HEK293 (cell line): Measurements from ENCODE around the gene APLNR.

ENCODE experiments used
- CTCF ChIP-seq: fragments of 450-650 bp; formaldehyde crosslinking; IDR thresholded peaks from 2 replicates; pipeline ENCODE4 v1.5.1; 2016; ENCODE audit warnings: missing biosample characterization, missing genetic modification characterization
- PBX3 ChIP-seq: sonication (generic); formaldehyde crosslinking; IDR thresholded peaks from 2 replicates; pipeline ENCODE4 v1.8.1; 2022; ENCODE audit warnings: mild to moderate bottlenecking, moderate library complexity, missing genetic modification reagents
- PRDM4 ChIP-seq: fragments of 450-650 bp; formaldehyde crosslinking; IDR thresholded peaks from 2 replicates; pipeline ENCODE4 v1.5.1; 2017; ENCODE audit warnings: missing biosample characterization, missing genetic modification characterization
- ZNF223 ChIP-seq: fragments of 450-650 bp; formaldehyde crosslinking; IDR thresholded peaks from 2 replicates; pipeline ENCODE4 v1.5.1; 2016; ENCODE audit warnings: missing biosample characterization, missing genetic modification characterization
- ZNF239 ChIP-seq: fragments of 450-650 bp; formaldehyde crosslinking; IDR thresholded peaks from 2 replicates; pipeline ENCODE4 v1.5.1; 2016; ENCODE audit warnings: missing biosample characterization, missing genetic modification characterization
- ZNF530 ChIP-seq: fragments of 450-650 bp; formaldehyde crosslinking; IDR thresholded peaks from 2 replicates; pipeline ENCODE4 v1.5.1; 2016; ENCODE audit warnings: low read depth, missing biosample characterization, missing genetic modification characterization
- ZNF629 ChIP-seq: fragments of 450-650 bp; formaldehyde crosslinking; IDR thresholded peaks from 2 replicates; pipeline ENCODE4 v1.5.1; 2017; ENCODE audit warnings: missing biosample characterization, missing genetic modification characterization
- ZNF747 ChIP-seq: fragments of 450-650 bp; formaldehyde crosslinking; IDR thresholded peaks from 2 replicates; pipeline ENCODE4 v1.5.1; 2016; ENCODE audit warnings: missing biosample characterization, missing genetic modification characterization
- ZNF830 ChIP-seq: fragments of 450-650 bp; IDR thresholded peaks from 2 replicates; pipeline ENCODE4 v1.5.0; 2018; ENCODE audit warnings: missing biosample characterization, missing genetic modification characterization, low read depth, mild to moderate bottlenecking, moderate library complexity

- TF ChIP-seq PRDM4 (tag by site-specific recombination) (no peak), ZNF830 (tag by site-specific recombination) (no peak), ZNF629 (tag by site-specific recombination) (no peak), CTCF (tag by site-specific recombination) (no peak), ZNF530 (no peak), ZNF223 (tag by site-specific recombination) (no peak), PBX3 (CRISPR knock-in tag) (no peak), ZNF239 (no peak), ZNF747 (no peak)
Observed at GRCh38 chr11:57207168-57207567, 29.9 kb downstream of the APLNR start.
